ENCODE results near the gene CD24.
"Not testable (repeated sequence)": the region's sequence is repeated elsewhere in the genome, so short reads cannot be mapped to it uniquely, and the experiment has no call there.

Gene CD24

DNA sequence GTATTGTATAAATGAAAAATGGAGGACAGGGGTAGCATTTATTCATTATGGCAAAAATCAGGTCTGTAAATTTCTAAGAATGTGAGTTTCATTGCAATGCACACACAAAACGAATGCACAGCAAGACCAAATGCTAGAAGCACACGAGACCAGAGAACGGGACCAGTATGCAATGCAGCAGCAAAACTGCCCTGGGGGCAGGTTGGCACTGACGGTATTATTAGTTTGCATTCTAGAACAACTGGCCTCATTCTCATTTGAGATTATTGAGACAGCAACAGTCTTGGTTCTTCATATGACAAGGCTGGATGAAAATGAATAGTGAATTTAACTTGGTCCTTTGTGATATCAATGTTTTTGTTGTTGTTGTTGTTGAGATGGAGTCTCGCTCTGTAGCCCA is 44.5 kb upstream of the CD24 start:
- Histone ChIP-seq H3K4me2 (no peak overlapping the region), H3K9ac (no peak overlapping the region), H3K36me3 (ENCODE audit: insufficient read depth) (no peaks in the 10 kb centered on the region), H3K79me2 (ENCODE audit: insufficient read depth, low read depth) (no peaks in the 10 kb centered on the region), H3K27ac (no peak overlapping the region), H4K20me1 (ENCODE audit: insufficient read depth) (no peaks in the 10 kb centered on the region), H3K4me1 (ENCODE audit: low read depth, poor library complexity, severe bottlenecking) (no peaks in the 10 kb centered on the region), H2AFZ (ENCODE audit: low read depth) (no peak overlapping the region), H3K4me3 (IDR thresholded peaks at IDR 0.05; ENCODE audit: insufficient read depth, low read depth, low read length) (no peak overlapping the region), H3K27me3 (ENCODE audit: insufficient read depth, low read depth) (no peaks in the 10 kb centered on the region)
- TF ChIP-seq, protein P1, sequence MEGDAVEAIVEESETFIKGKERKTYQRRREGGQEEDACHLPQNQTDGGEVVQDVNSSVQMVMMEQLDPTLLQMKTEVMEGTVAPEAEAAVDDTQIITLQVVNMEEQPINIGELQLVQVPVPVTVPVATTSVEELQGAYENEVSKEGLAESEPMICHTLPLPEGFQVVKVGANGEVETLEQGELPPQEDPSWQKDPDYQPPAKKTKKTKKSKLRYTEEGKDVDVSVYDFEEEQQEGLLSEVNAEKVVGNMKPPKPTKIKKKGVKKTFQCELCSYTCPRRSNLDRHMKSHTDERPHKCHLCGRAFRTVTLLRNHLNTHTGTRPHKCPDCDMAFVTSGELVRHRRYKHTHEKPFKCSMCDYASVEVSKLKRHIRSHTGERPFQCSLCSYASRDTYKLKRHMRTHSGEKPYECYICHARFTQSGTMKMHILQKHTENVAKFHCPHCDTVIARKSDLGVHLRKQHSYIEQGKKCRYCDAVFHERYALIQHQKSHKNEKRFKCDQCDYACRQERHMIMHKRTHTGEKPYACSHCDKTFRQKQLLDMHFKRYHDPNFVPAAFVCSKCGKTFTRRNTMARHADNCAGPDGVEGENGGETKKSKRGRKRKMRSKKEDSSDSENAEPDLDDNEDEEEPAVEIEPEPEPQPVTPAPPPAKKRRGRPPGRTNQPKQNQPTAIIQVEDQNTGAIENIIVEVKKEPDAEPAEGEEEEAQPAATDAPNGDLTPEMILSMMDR (conservative IDR thresholded peaks at IDR 0.05; ENCODE audit: low read depth, low read length): no peak

DNA sequence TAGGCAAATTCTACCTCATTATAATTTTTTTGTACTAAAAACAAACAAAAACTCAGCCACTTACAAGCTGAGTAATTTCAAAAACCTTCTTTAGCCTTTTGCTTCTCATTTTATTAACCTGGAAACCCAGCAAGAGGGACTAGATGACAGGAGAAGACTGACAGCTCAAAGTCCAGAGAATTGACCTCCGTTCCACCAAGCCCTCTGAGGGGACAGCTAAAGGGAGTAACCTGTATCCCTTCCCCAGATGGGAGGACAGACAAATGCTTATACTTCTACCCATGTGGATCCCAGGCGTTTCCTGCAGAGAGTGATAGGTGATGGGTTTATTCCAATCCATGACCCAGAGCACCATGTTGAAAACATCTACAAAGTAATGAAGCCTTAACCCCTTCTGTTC is 35.0 kb upstream of the CD24 start:
- H3K36me3 ChIP-seq (ENCODE audit: insufficient read depth): no peaks in the 10 kb centered on the region
- no peaks in the 10 kb centered on the region for H3K27me3 ChIP-seq (ENCODE audit: insufficient read depth, low read depth)
- H4K20me1 ChIP-seq (ENCODE audit: insufficient read depth): no peaks in the 10 kb centered on the region
- no peaks in the 10 kb centered on the region for H3K4me1 ChIP-seq (ENCODE audit: low read depth, poor library complexity, severe bottlenecking)
- TF ChIP-seq, protein P1 (conservative IDR thresholded peaks at IDR 0.05; ENCODE audit: low read depth, low read length): no peak
- H3K27ac ChIP-seq: no peak overlapping the region
- H3K4me3 ChIP-seq (IDR thresholded peaks at IDR 0.05; ENCODE audit: insufficient read depth, low read depth, low read length): no peak overlapping the region
- no peaks in the 10 kb centered on the region for H3K79me2 ChIP-seq (ENCODE audit: insufficient read depth, low read depth)
- H2AFZ ChIP-seq (ENCODE audit: low read depth): no peak overlapping the region
- no peak overlapping the region for H3K4me2 ChIP-seq
- no peak overlapping the region for H3K9ac ChIP-seq

DNA sequence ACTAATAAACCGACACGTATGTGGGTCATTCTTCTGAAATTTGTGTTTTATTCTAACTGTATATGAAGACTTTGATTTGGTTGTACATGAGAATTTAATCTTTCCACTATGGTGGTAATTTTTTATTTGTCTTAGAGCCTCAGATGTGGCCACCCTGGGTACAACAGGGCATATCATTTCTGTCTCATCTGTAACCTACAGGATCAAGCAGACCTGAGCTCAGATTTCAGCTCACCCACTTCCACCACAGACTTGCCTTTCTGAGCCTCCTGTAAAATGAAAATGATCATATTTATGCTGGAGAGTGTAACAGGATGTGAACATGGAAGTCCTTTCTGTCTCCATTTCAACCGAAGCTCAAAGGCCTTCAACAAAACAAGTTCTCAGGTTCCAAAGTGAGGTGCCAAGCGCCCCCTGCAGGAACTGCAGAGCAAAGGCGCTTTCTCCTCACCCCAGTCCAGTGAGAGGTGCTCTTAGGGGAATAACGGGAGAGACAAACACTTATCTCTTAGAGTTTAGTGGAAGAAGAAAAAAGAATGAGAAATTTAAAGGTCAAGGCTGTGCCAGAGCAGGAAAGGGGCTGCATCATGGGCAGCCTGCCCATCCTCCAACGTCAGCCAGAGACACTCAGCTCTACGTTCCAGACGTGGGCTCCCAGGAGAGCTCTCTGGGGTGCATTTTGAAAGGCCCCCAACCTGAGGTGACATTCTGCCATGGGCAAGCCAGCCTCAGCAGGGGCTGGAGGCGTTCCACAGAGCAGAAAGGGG is 23.0 kb upstream of the CD24 start:
- Histone ChIP-seq H3K27me3 (ENCODE audit: insufficient read depth, low read depth) (no peaks in the 10 kb centered on the region), H3K4me2 (no peak overlapping the region), H2AFZ (ENCODE audit: low read depth) (peak overlapping the region; percentile 17; the same call in 1 of the 2 replicates), H3K9ac (no peak overlapping the region), H4K20me1 (ENCODE audit: insufficient read depth) (no peaks in the 10 kb centered on the region), H3K36me3 (ENCODE audit: insufficient read depth) (no peaks in the 10 kb centered on the region), H3K4me1 (ENCODE audit: low read depth, poor library complexity, severe bottlenecking) (no peaks in the 10 kb centered on the region), H3K27ac (no peak overlapping the region), H3K79me2 (ENCODE audit: insufficient read depth, low read depth) (no peaks in the 10 kb centered on the region), H3K4me3 (IDR thresholded peaks at IDR 0.05; ENCODE audit: insufficient read depth, low read depth, low read length) (no peak overlapping the region)
- TF ChIP-seq, protein P1 (conservative IDR thresholded peaks at IDR 0.05; ENCODE audit: low read depth, low read length): peak; percentile 88

DNA sequence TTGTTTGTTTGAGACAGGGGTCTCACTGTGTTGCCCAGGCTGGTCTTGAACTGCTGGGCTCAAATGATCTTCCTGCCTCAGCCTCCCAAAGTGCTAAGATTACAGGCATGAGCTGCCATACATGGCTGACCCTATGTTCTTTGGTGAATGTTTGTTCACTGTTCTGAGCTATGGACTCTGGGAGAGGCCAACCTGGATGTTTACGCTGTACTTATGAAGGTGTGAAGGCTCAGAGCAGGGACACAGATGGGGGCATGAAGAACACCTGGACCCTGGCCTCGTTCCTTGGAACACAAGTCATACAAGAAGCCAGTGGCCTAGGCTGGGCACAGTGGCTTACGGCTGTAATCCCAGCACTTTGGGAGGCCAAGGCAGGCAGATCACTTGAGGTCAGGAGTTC is 21.1 kb upstream of the CD24 start:
- H3K27ac ChIP-seq: no peak overlapping the region
- TF ChIP-seq, protein P1 (conservative IDR thresholded peaks at IDR 0.05; ENCODE audit: low read depth, low read length): no peak
- no peak overlapping the region for H3K4me2 ChIP-seq

DNA sequence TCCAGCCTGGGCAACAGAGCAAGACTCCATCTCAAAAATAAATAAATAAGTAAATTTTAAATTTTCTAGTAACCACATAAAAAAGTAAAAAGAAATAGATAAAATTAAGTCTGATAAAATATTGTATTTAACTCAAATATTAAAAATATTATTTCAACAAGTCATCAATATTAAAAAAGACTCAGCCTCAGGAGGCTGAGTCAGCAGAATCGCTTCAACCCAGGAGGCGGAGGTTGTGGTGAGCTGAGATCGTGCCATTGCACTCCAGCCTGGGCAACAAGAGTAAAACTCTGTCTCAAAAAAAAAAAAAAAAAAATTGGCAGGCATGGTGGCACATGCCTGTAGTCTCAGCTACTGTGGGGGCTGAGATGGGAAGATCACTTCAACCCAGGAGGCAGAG is 15.2 kb upstream of the CD24 start:
- H3K27ac ChIP-seq; H4K20me1 ChIP-seq (ENCODE audit: insufficient read depth); H3K79me2 ChIP-seq (ENCODE audit: insufficient read depth, low read depth); H2AFZ ChIP-seq (ENCODE audit: low read depth); H3K4me1 ChIP-seq (ENCODE audit: low read depth, poor library complexity, severe bottlenecking); H3K9ac ChIP-seq; H3K36me3 ChIP-seq (ENCODE audit: insufficient read depth); H3K4me2 ChIP-seq; H3K4me3 ChIP-seq (IDR thresholded peaks at IDR 0.05; ENCODE audit: insufficient read depth, low read depth, low read length); H3K27me3 ChIP-seq (ENCODE audit: insufficient read depth, low read depth): not testable (repeated sequence)

More for the DNA sequence above, 21.1 kb upstream of the CD24 start:
- no peak overlapping the region for H3K4me3 ChIP-seq (IDR thresholded peaks at IDR 0.05; ENCODE audit: insufficient read depth, low read depth, low read length)
- no peak overlapping the region for H3K9ac ChIP-seq
- H3K27me3 ChIP-seq (ENCODE audit: insufficient read depth, low read depth): no peaks in the 10 kb centered on the region
- H3K36me3 ChIP-seq (ENCODE audit: insufficient read depth): no peaks in the 10 kb centered on the region
- no peaks in the 10 kb centered on the region for H3K4me1 ChIP-seq (ENCODE audit: low read depth, poor library complexity, severe bottlenecking)
- H3K79me2 ChIP-seq (ENCODE audit: insufficient read depth, low read depth): no peaks in the 10 kb centered on the region
- H4K20me1 ChIP-seq (ENCODE audit: insufficient read depth): no peaks in the 10 kb centered on the region
- no peak overlapping the region for H2AFZ ChIP-seq (ENCODE audit: low read depth)
